ENCODE results near the gene CRTAC1. TPM values are rescaled to one million over a fixed set of nuclear protein-coding genes. Genes with fewer than 3 reads are reported as not detected.

CRTAC1 gene
- total and polyA plus RNA-seq, 2 donors (not counting 3 experiments of a cell fraction or from before 2014, with no cell fraction given) = 1.4 to 3.0 TPM

DNA sequence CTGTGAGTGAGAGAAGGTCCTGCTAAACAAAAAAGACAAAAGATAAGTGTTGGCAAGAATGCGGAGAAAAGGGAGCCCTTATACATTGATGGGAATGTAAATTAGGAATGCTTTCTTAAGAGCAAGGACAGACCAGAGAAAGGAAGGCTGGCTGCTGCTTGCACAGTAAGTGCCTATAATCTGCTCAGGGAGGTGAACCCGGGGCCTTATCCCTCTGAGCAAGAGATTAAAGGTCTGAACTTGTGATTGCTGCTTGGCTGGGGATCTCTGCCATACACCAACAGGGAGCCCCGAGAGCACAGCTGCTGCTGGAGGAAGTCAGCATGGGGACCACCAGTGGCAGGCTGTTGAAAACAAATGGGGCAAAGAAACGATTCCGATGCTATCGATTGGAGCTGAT is 32.0 kb upstream of the CRTAC1 start:
- no peak for DNase-seq (ENCODE audit: low read depth, low spot score)
- ChIA-PET CTCF (interaction anchor here (1.1 to 1.5 kb wide), 2 partner anchors 17 to 21 kb away, joined by 4 to 5 read pairs; no protein-coding TSS in a partner anchor), POLR2A (no interaction called here)
- no peak overlapping the region for H3K9ac ChIP-seq (replicated peaks; ENCODE audit: extremely low read depth, insufficient read depth, low read length)
- no peaks in the 10 kb centered on the region for H3K36me3 ChIP-seq (ENCODE audit: control insufficient read depth in 2 of 2, extremely low read depth in 1 of 2, insufficient read depth in 2 of 2, low read length in 2 of 2)
- no peaks in the 10 kb centered on the region for H3K79me2 ChIP-seq (ENCODE audit: control insufficient read depth, insufficient read depth, low read length)
- dilution Hi-C loops (cut with MboI; ENCODE audit: extremely low pct_ligation_motif_present, low sequenced_read_pairs) (no loop called here), intact Hi-C loops (cut with micrococcal nuclease) (no loop called here)
- no peaks in the 10 kb centered on the region for H3K4me1 ChIP-seq (ENCODE audit: control insufficient read depth, extremely low read depth, insufficient read depth, low read length)
- H3K27ac ChIP-seq (ENCODE audit: insufficient read depth, low read depth, low read length) = no peak overlapping the region
- BruUV-seq (replicated peaks) = no TSS peak
- H3K4me3 ChIP-seq (replicated peaks in 1 of 3; ENCODE audit: insufficient read depth in 1 of 3, low read depth in 1 of 3, low read length in 3 of 3) = no peak overlapping the region
- no peaks in the 10 kb centered on the region for H3K9me1 ChIP-seq (replicated peaks; ENCODE audit: control insufficient read depth, extremely low read depth, insufficient read depth, low read length)
- H3K9me3 ChIP-seq (replicated peaks; ENCODE audit: control insufficient read depth, insufficient read depth, low read length) = no peaks in the 10 kb centered on the region
- H2AFZ ChIP-seq (ENCODE audit: low read depth, low read length) = no peak overlapping the region
- no peak overlapping the region for H3K4me2 ChIP-seq (ENCODE audit: insufficient read depth, low read length)
- no peak for TF ChIP-seq MYC (IDR thresholded peaks at IDR 0.05; ENCODE audit: low read depth, low read length)
- no peak for TF ChIP-seq GATA2 (IDR thresholded peaks at IDR 0.05; ENCODE audit: insufficient read depth, insufficient read length, low read depth, low read length)
- TF ChIP-seq, protein P1, sequence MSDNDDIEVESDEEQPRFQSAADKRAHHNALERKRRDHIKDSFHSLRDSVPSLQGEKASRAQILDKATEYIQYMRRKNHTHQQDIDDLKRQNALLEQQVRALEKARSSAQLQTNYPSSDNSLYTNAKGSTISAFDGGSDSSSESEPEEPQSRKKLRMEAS (IDR thresholded peaks at IDR 0.05; ENCODE audit: insufficient read depth, insufficient read length) = no peak
- TF ChIP-seq POLR2A (IDR thresholded peaks at IDR 0.05; ENCODE audit: low read depth, low read length) = no peak
- TF ChIP-seq, protein P2, sequence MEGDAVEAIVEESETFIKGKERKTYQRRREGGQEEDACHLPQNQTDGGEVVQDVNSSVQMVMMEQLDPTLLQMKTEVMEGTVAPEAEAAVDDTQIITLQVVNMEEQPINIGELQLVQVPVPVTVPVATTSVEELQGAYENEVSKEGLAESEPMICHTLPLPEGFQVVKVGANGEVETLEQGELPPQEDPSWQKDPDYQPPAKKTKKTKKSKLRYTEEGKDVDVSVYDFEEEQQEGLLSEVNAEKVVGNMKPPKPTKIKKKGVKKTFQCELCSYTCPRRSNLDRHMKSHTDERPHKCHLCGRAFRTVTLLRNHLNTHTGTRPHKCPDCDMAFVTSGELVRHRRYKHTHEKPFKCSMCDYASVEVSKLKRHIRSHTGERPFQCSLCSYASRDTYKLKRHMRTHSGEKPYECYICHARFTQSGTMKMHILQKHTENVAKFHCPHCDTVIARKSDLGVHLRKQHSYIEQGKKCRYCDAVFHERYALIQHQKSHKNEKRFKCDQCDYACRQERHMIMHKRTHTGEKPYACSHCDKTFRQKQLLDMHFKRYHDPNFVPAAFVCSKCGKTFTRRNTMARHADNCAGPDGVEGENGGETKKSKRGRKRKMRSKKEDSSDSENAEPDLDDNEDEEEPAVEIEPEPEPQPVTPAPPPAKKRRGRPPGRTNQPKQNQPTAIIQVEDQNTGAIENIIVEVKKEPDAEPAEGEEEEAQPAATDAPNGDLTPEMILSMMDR (IDR thresholded peaks at IDR 0.05; ENCODE audit: extremely low read depth in 1 of 2, insufficient read depth in 1 of 2, low read depth in 1 of 2, low read length in 2 of 2) = no peak
- TF ChIP-seq FOS (IDR thresholded peaks at IDR 0.05; ENCODE audit: borderline replicate concordance, insufficient read depth, low read length) = no peak
- no peak for TF ChIP-seq JUN (IDR thresholded peaks at IDR 0.05; ENCODE audit: borderline replicate concordance, insufficient read depth, insufficient read length, low read depth)
- TF ChIP-seq POLR2AphosphoS5 (IDR thresholded peaks at IDR 0.05; ENCODE audit: insufficient read depth, low read depth, low read length) = no peak
- TF ChIP-seq EZH2 (IDR thresholded peaks at IDR 0.05; ENCODE audit: borderline replicate concordance, low read depth, low read length, severe bottlenecking) = no peak
- no peak for FAIRE-seq
- H3K27me3 ChIP-seq (ENCODE audit: control insufficient read depth in 2 of 2, insufficient read depth in 2 of 2, low read length in 2 of 2) = no peaks in the 10 kb centered on the region
- H4K20me1 ChIP-seq (replicated peaks; ENCODE audit: control insufficient read depth, extremely low read depth, insufficient read depth, low read length) = no peaks in the 10 kb centered on the region
